HCEC 1CT (cell line): Measurements from ENCODE around the gene CSNK1A1.
"Not testable (repeated sequence)": the region's sequence is repeated elsewhere in the genome, so short reads cannot be mapped to it uniquely, and the experiment has no call there.

Source experiments
- DNase-seq: peaks from one replicate; pipeline ENCODE4 v3.0.0-alpha.2; 2017

The CSNK1A1 gene

GRCh38 chr5:149572170-149572569 lies 20.9 kb upstream of the CSNK1A1 start:
- no peak for DNase-seq

- DNase-seq: no peak
Observed at GRCh38 chr5:149567226-149567625, 16.0 kb upstream of the CSNK1A1 start.

GRCh38 chr5:149564542-149565140 lies 13.4 kb upstream of the CSNK1A1 start:
- peak; percentile 83 for DNase-seq

- DNase-seq: peak; percentile 39
Observed at GRCh38 chr5:149563466-149563865, 12.2 kb upstream of the CSNK1A1 start.

GRCh38 chr5:149561848-149562247 lies 10.6 kb upstream of the CSNK1A1 start:
- DNase-seq: peak; percentile 98

GRCh38 chr5:149559706-149560105 lies 8.5 kb upstream of the CSNK1A1 start:
- peak; percentile 61 for DNase-seq

GRCh38 chr5:149552553-149553160 lies 1.4 kb upstream of the CSNK1A1 start:
- DNase-seq: no peak

- no peak for DNase-seq
Observed at GRCh38 chr5:149552038-149552494, 827 bp upstream of the CSNK1A1 start.

- DNase-seq: no peak
Observed at GRCh38 chr5:149550594-149551226, 529 bp downstream of the CSNK1A1 start.

- peak; percentile 72 for DNase-seq
Observed at GRCh38 chr5:149550268-149550583, 1.0 kb downstream of the CSNK1A1 start.

GRCh38 chr5:149549461-149550267 lies 1.6 kb downstream of the CSNK1A1 start:
- peak; percentile 37 for DNase-seq

GRCh38 chr5:149546974-149547373 lies 4.3 kb downstream of the CSNK1A1 start:
- no peak for DNase-seq

- DNase-seq: no peak
Observed at GRCh38 chr5:149545327-149545726, 5.9 kb downstream of the CSNK1A1 start.

GRCh38 chr5:149544028-149544420 lies 7.2 kb downstream of the CSNK1A1 start:
- DNase-seq: no peak

- no peak for DNase-seq
Observed at GRCh38 chr5:149543361-149544027, 7.7 kb downstream of the CSNK1A1 start.

GRCh38 chr5:149541893-149542292 lies 9.3 kb downstream of the CSNK1A1 start:
- no peak for DNase-seq

- DNase-seq: no peak
Observed at GRCh38 chr5:149540089-149540488, 11.2 kb downstream of the CSNK1A1 start.

GRCh38 chr5:149537374-149537975 lies 13.8 kb downstream of the CSNK1A1 start:
- DNase-seq: no peak

GRCh38 chr5:149535787-149536186 lies 15.5 kb downstream of the CSNK1A1 start:
- DNase-seq: not testable (repeated sequence)

- no peak for DNase-seq
Observed at GRCh38 chr5:149532413-149532812, 18.8 kb downstream of the CSNK1A1 start.

GRCh38 chr5:149529463-149529862 lies 21.8 kb downstream of the CSNK1A1 start:
- DNase-seq: no peak

- DNase-seq: no peak
Observed at GRCh38 chr5:149528281-149529060, 22.8 kb downstream of the CSNK1A1 start.
